Mesendoderm (in vitro differentiated cells): ENCODE results near the gene TMEM272.

Experiments
- DNase-seq: peaks from one replicate; pipeline ENCODE4 v3.0.0; 2013
- H2AK5ac ChIP-seq: 2 replicates; pipeline ENCODE4 v1.6.1; 2013; ENCODE audit warnings: low read length, inconsistent platforms
- H2BK120ac ChIP-seq: 2 replicates; pipeline ENCODE4 v1.6.1; 2013; ENCODE audit warnings: low read depth, mild to moderate bottlenecking, low read length, moderate library complexity, mixed read lengths
- H2BK15ac ChIP-seq: replicated peaks from 2 replicates; pipeline ENCODE4 v1.6.1; 2013; ENCODE audit warnings: low read depth, mild to moderate bottlenecking, moderate library complexity
- H2BK5ac ChIP-seq: 2 replicates; pipeline ENCODE4 v1.6.1; 2013; ENCODE audit warnings: low read length, inconsistent platforms
- H3K18ac ChIP-seq: 2 replicates; pipeline ENCODE4 v1.6.1; 2013; ENCODE audit warnings: mild to moderate bottlenecking, low read length, mixed read lengths
- H3K23ac ChIP-seq: one replicate; pipeline ENCODE4 v1.6.1; 2013; ENCODE audit warnings: low read length
- H3K27ac ChIP-seq: 2 replicates; pipeline ENCODE4 v1.5.1; 2013; ENCODE audit warnings: low read depth, mild to moderate bottlenecking, inconsistent platforms, low read length, moderate library complexity
- H3K27me3 ChIP-seq: 2 replicates; pipeline ENCODE4 v1.6.1; 2013; ENCODE audit warnings: low read length, control low read depth, mild to moderate bottlenecking, inconsistent platforms; ENCODE audit not compliant: insufficient read depth, poor library complexity
- H3K36me3 ChIP-seq: 2 replicates; pipeline ENCODE4 v1.6.1; 2013; ENCODE audit warnings: low read length, inconsistent platforms; ENCODE audit not compliant: control insufficient read depth, insufficient read depth
- H3K4ac ChIP-seq: one replicate; pipeline ENCODE4 v1.6.1; 2013; ENCODE audit warnings: low read depth, mild to moderate bottlenecking, low read length, moderate library complexity
- H3K4me1 ChIP-seq: 2 replicates; pipeline ENCODE4 v1.6.1; 2013; ENCODE audit warnings: low read depth, low read length, inconsistent platforms; ENCODE audit not compliant: control insufficient read depth
- H3K4me2 ChIP-seq: 2 replicates; pipeline ENCODE4 v1.6.1; 2013; ENCODE audit warnings: low read length
- H3K4me3 ChIP-seq: 2 replicates; pipeline ENCODE4 v1.5.1; 2013; ENCODE audit warnings: mild to moderate bottlenecking, low read length
- H3K56ac ChIP-seq: one replicate; pipeline ENCODE4 v1.6.1; 2013; ENCODE audit warnings: low read length
- H3K79me1 ChIP-seq: 2 replicates; pipeline ENCODE4 v1.6.1; 2013; ENCODE audit warnings: low read length, inconsistent platforms
- H3K79me2 ChIP-seq: 2 replicates; pipeline ENCODE4 v1.6.1; 2013; ENCODE audit warnings: mild to moderate bottlenecking, low read length; ENCODE audit not compliant: control insufficient read depth, insufficient read depth
- H3K9ac ChIP-seq: 2 replicates; pipeline ENCODE4 v1.6.1; 2013; ENCODE audit warnings: low read length, inconsistent platforms
- H4K5ac ChIP-seq: one replicate; pipeline ENCODE4 v1.6.1; 2013; ENCODE audit warnings: low read length
- H4K8ac ChIP-seq: one replicate; pipeline ENCODE4 v1.6.1; 2013; ENCODE audit warnings: low read depth, mild to moderate bottlenecking, control low read depth, low read length, moderate library complexity
- WGBS: extraction: QIAGEN DNeasy Blood & Tissue Kit; methylation state at CpG from one replicate; pipeline ENCODE4 v1.1.7; 2013; ENCODE audit warnings: low lambda C conversion rate, missing lambda C conversion rate; ENCODE audit not compliant: insufficient coverage; ENCODE audit errors: extremely low coverage; 5-methylcytosine and 5-hydroxymethylcytosine counted together

The TMEM272 gene

GRCh38 chr13:51777921-51778320, 67.1 kb downstream of the TMEM272 start:
- Histone ChIP-seq H4K5ac (no peak overlapping the region), H2AK5ac (no peak overlapping the region), H3K56ac (no peak overlapping the region), H2BK120ac (no peak overlapping the region), H3K79me2 (no peaks in the 10 kb centered on the region), H3K79me1 (no peaks in the 10 kb centered on the region), H3K4me3 (no peak overlapping the region), H3K27ac (no peak overlapping the region), H2BK15ac (no peak overlapping the region), H3K36me3 (no peaks in the 10 kb centered on the region), H3K4me2 (no peak overlapping the region), H2BK5ac (no peak overlapping the region), H3K23ac (no peak overlapping the region), H3K9ac (no peak overlapping the region), H3K18ac (no peak overlapping the region), H3K27me3 (no peaks in the 10 kb centered on the region), H3K4ac (no peak overlapping the region), H3K4me1 (no peaks in the 10 kb centered on the region), H4K8ac (no peak overlapping the region)
- WGBS = no CpG with 5 or more reads among the region's 9 CpGs
- DNase-seq = no peak

GRCh38 chr13:51776179-51776578, 68.8 kb downstream of the TMEM272 start:
- Histone ChIP-seq H3K79me1 (no peaks in the 10 kb centered on the region), H2AK5ac (no peak overlapping the region)

DNA sequence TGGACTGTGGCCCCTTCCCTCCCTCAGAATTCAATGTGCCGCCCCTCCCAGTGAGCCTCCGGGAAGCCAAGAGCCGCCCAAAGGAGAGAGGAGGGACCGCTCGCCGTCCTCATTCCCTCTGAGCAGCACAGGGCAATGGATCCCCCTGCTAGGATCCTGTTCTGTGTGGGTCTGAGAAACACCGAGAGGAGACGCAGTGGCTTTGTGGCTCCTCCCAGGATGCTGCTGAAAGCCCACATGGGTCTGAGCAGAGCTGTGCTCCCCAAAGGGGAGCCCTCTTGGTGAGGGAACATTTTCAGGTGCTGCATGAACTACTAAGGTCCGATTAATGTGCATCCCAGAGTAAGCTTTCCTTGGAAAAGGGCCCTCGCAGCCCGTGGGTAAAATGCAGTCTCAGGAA, 71.5 kb downstream of the TMEM272 start:
- WGBS = no CpG with 5 or more reads among the region's 11 CpGs
- H3K27me3 ChIP-seq = no peaks in the 10 kb centered on the region
- no peak overlapping the region for H2BK5ac ChIP-seq
- no peak for DNase-seq
- no peak overlapping the region for H3K9ac ChIP-seq
- H3K79me2 ChIP-seq = no peaks in the 10 kb centered on the region
- H3K4ac ChIP-seq = no peak overlapping the region
- H3K23ac ChIP-seq = no peak overlapping the region
- H3K36me3 ChIP-seq = no peaks in the 10 kb centered on the region
- no peaks in the 10 kb centered on the region for H3K79me1 ChIP-seq
- no peak overlapping the region for H2AK5ac ChIP-seq
- H3K4me2 ChIP-seq = no peak overlapping the region
- no peak overlapping the region for H4K5ac ChIP-seq
- H3K4me3 ChIP-seq = no peak overlapping the region
- H2BK120ac ChIP-seq = no peak overlapping the region
- H4K8ac ChIP-seq = no peak overlapping the region
- no peak overlapping the region for H2BK15ac ChIP-seq
- H3K18ac ChIP-seq = no peak overlapping the region
- H3K56ac ChIP-seq = no peak overlapping the region
- H3K27ac ChIP-seq = no peak overlapping the region
- H3K4me1 ChIP-seq = no peaks in the 10 kb centered on the region

More at GRCh38 chr13:51776179-51776578, 68.8 kb downstream of the TMEM272 start:
- H3K27ac ChIP-seq = no peak overlapping the region
- no peak overlapping the region for H3K56ac ChIP-seq
- WGBS = no CpG with 5 or more reads among the region's 7 CpGs
- no peak overlapping the region for H3K4me3 ChIP-seq
- H4K5ac ChIP-seq = no peak overlapping the region
- H3K23ac ChIP-seq = no peak overlapping the region
- no peaks in the 10 kb centered on the region for H3K27me3 ChIP-seq
- H2BK5ac ChIP-seq = no peak overlapping the region
- no peak overlapping the region for H3K9ac ChIP-seq
- H2BK120ac ChIP-seq = no peak overlapping the region
- H3K4ac ChIP-seq = no peak overlapping the region
- no peaks in the 10 kb centered on the region for H3K79me2 ChIP-seq
- no peak overlapping the region for H3K4me2 ChIP-seq
- DNase-seq = no peak
- no peaks in the 10 kb centered on the region for H3K36me3 ChIP-seq
- H3K4me1 ChIP-seq = no peaks in the 10 kb centered on the region
- H4K8ac ChIP-seq = no peak overlapping the region
- no peak overlapping the region for H2BK15ac ChIP-seq
- H3K18ac ChIP-seq = no peak overlapping the region

- no CpG with 5 or more reads among the region's 6 CpGs for WGBS
- Histone ChIP-seq H3K56ac (no peak overlapping the region), H3K9ac (no peak overlapping the region), H2BK120ac (no peak overlapping the region), H2BK15ac (no peak overlapping the region), H3K4me1 (no peaks in the 10 kb centered on the region), H3K23ac (no peak overlapping the region), H3K18ac (no peak overlapping the region), H3K4ac (no peak overlapping the region), H3K79me2 (no peaks in the 10 kb centered on the region), H3K27me3 (no peaks in the 10 kb centered on the region), H4K8ac (no peak overlapping the region), H4K5ac (no peak overlapping the region), H3K4me2 (no peak overlapping the region), H3K27ac (no peak overlapping the region), H3K36me3 (no peaks in the 10 kb centered on the region), H2BK5ac (no peak overlapping the region), H2AK5ac (no peak overlapping the region), H3K4me3 (no peak overlapping the region), H3K79me1 (no peaks in the 10 kb centered on the region)
- DNase-seq = no peak
These were observed 72.2 kb downstream of the TMEM272 start for GRCh38 chr13:51772781-51773180.

- no peak overlapping the region for H2BK15ac ChIP-seq
- no peak overlapping the region for H2AK5ac ChIP-seq
- H3K4me1 ChIP-seq = no peaks in the 10 kb centered on the region
- H3K9ac ChIP-seq = no peak overlapping the region
- H4K8ac ChIP-seq = no peak overlapping the region
- no peak overlapping the region for H4K5ac ChIP-seq
- H3K79me1 ChIP-seq = no peaks in the 10 kb centered on the region
- H3K27ac ChIP-seq = no peak overlapping the region
- H3K79me2 ChIP-seq = no peaks in the 10 kb centered on the region
- no peak overlapping the region for H2BK5ac ChIP-seq
- no peaks in the 10 kb centered on the region for H3K27me3 ChIP-seq
- no peak overlapping the region for H3K4me3 ChIP-seq
- no peak overlapping the region for H3K23ac ChIP-seq
- no peak overlapping the region for H3K4ac ChIP-seq
- H3K4me2 ChIP-seq = no peak overlapping the region
- H3K18ac ChIP-seq = no peak overlapping the region
- no peaks in the 10 kb centered on the region for H3K36me3 ChIP-seq
- H3K56ac ChIP-seq = no peak overlapping the region
- no peak overlapping the region for H2BK120ac ChIP-seq
- no peak for DNase-seq
- WGBS = no CpG with 5 or more reads among the region's 9 CpGs
These were observed 72.9 kb downstream of the TMEM272 start for GRCh38 chr13:51772105-51772455.

DNA sequence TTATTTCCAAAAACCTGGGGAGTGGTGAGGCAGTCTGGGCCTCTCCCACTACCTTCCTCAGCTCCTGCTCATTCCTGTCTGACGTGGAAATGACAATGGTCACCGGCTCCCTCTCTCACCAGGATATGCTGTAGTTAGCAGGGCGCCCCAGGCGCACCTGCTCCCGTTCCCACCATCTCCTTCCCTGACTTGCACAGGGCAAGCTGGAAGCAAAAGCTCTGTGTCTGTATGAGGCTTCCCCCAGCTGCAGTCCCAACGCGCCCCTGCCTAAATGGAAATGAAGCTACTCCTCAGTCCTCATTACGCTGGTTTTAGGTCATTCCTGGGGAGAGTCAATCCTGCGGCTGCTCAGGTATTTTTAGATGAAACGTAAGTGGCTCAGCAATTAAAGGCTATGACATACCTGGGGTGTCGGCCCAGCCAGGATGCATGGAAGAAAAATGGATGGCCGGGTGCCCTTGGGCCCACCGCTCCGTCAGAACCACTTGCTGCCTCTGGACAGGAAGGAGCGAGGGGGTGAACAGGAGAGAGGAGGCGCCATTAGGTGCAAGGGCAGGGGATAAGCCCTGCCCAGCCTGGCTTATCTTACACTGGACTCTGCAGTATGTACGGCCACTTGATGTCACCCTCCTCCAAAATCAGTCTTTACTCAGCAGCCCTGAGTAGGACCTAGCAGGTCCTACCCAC, 73.4 kb downstream of the TMEM272 start:
- H3K27ac ChIP-seq = no peak overlapping the region
- no peak overlapping the region for H2BK15ac ChIP-seq
- no peak overlapping the region for H3K4me2 ChIP-seq
- no peak overlapping the region for H2BK120ac ChIP-seq
- DNase-seq = no peak
- H3K4me1 ChIP-seq = no peaks in the 10 kb centered on the region
- H3K79me1 ChIP-seq = no peaks in the 10 kb centered on the region
- H4K8ac ChIP-seq = no peak overlapping the region
- no peak overlapping the region for H3K18ac ChIP-seq
- H3K4ac ChIP-seq = no peak overlapping the region
- H3K56ac ChIP-seq = no peak overlapping the region
- H3K27me3 ChIP-seq = no peaks in the 10 kb centered on the region
- H3K23ac ChIP-seq = no peak overlapping the region
- H3K9ac ChIP-seq = no peak overlapping the region
- H2BK5ac ChIP-seq = no peak overlapping the region
- no peak overlapping the region for H3K4me3 ChIP-seq
- no peaks in the 10 kb centered on the region for H3K79me2 ChIP-seq
- no peak overlapping the region for H2AK5ac ChIP-seq
- H4K5ac ChIP-seq = no peak overlapping the region
- H3K36me3 ChIP-seq = no peaks in the 10 kb centered on the region
- WGBS = no CpG with 5 or more reads among the region's 17 CpGs
